Activated CD8-positive, alpha-beta memory T cell treated with anti-CD3 and anti-CD28 coated beads for 24 hours (primary cell): ENCODE data around the gene LCN9.
"Not testable (repeated sequence)": the region's sequence is repeated elsewhere in the genome, so short reads cannot be mapped to it uniquely, and the experiment has no call there.

Source experiments
- DNase-seq: peaks from one replicate; pipeline ENCODE4 v3.0.0-alpha.2; 2020

The LCN9 gene, protein sequence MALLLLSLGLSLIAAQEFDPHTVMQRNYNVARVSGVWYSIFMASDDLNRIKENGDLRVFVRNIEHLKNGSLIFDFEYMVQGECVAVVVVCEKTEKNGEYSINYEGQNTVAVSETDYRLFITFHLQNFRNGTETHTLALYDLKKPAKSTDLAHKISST

DNA sequence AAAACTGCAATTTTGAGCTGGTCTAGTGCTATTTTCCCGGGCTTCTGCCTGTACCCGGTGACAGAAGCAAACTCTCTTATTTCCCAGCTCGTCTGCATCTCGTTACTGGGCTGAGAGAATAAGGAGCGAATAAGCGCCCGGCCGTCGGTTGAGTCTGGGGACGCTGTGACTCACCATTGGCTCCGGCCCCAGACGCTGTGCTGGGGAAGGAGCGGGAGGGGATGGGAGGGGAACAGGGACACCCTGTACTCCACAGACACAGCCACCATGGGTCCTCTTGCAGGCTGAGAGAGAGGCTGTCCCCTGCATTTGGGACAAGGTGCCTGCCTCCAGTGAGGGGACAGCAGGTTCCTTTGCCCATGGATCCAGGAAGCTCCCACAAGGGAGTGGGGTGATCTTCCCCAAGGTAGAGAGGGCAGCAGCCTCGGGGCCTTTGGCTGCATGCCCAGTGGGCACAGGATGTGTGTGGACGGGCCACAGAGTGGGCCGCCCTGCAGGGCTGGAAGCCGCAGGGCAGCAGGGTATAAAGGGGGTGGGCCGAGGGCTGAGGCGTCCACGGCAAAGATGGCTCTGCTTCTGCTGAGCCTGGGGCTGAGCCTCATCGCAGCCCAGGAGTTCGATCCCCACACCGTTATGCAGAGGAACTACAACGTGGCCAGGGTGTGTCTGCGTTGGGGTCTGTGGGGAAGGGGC, at the start of gene LCN9:
Gene LCN9 (plus strand): TSS at position 552 of the 693 bp plus-strand sequence. CDS start 13 bp downstream, at position 565.
- no peak for DNase-seq

DNA sequence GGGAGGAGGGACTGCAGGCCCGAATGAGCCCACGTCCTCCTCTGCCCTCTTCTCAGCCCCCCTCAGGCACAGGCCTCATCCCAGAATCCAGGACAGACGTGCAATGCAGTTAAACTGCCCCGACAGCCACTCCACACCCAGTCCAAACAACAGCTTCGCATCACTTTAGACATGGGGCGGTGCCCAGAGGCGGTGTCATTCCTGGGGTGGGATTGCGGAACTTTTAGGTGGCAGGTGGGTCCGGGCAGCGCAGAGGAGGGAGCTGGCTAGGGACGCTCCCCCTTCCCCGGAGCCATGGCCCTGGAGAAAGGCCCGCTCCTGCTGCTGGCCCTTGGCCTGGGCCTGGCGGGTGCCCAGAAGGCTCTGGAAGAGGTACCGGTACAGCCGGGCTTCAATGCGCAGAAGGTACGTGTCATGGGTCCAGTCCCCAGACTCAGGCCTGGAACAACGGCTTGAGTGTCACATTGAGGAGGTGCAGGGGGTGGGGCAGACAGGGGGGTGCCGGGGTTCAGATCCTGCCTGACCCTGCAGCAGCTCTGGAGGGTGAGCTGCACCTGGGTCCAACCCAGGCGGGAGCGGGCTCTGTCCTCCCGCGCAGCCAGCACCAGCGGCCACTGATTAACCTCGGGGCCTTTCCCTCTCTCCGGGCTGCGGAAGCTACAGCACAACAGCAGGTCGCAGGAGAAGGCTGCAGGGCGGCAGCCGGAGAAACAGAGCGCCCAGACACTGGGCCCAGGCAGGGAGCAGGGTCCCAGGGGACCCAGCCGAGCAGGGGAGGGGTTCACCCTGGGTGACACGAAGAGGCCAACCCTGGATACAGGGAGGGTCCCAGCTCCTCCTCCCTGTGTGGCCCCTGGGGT, 48.9 kb upstream of the LCN9 start:
- DNase-seq = no peak

DNA sequence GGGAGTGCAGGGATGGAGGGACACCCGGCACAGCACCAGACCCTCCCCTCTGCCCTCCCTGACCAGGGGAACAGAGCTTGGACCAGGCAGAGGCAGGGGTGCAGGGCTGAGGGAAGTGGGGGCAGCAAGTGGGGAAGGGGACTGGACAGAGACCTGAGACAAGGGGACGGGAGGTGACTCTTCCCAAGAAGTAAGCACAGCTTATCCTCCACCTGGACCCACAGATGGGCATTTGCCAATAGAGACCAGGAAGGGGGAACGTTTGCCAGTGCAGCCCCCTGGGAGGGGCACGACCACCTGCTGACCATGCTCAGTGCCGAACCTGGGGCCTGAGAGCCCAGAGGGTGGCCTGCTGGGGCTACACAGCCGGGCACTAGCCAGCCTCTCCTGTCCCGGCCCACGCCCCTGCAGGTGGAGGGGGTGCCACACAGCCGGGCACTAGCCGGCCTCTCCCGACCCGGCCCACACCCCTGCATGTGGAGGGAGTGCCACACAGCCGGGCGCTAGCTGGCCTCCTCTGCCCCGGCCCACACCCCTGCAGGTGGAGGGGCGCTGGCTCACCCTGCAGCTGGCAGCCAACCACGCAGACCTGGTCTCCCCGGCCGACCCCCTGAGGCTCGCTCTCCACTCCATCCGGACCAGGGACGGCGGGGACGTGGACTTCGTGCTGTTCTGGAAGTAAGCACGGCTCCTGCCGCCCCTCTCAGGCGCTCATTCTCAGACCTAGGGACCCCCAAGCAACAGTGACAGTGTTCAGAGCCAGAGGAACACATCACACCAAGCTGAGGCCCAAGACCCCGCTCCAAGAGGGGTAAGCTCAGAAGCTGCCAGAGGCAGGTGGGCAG, 48.1 kb upstream of the LCN9 start:
- DNase-seq = no peak

DNA sequence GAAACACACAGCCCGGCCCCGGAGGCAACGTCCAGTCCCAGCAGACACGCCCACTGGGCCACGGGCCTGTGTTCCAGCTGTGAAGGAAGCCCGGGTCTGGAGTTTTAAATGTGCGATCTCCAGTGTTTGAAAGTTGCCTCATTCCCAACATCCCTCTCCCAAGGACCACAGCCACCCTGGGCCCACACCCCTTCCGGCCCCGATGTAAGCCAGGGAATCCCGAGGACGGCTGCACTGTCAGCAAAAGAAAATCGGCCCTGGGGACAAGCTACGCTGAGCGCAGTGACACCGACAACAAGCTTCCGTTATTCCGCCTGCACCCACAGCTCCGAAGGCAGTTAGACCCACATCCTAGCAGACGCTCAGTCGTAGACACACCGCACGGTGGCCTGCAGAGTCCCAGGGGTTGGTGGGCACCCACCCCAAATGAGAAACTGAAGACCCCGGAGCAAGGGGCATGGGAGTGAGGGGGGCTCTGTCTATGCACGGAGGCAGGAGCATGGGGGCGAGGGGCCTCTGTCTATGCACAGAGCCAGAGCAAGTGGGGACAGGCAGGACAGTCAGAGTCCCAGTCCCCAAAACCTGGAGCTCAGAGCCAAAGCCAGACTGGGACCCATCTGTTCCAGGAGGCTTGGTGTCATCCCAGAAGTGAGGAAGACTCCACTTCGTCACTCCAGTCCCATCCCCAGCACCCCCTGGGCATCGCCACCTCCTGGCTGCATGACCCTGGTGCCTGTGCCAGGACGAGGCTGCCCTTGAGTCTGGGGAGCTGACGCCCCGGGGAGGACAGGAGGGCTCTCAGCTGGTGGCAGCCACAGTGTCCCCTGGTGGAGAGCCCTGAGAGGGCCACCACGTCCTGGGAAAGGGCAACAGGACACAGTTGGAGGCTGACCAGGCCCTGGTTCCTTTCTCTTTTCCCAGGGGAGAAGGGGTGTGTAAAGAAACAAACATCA, 47.2 kb upstream of the LCN9 start:
- DNase-seq = no peak

DNA sequence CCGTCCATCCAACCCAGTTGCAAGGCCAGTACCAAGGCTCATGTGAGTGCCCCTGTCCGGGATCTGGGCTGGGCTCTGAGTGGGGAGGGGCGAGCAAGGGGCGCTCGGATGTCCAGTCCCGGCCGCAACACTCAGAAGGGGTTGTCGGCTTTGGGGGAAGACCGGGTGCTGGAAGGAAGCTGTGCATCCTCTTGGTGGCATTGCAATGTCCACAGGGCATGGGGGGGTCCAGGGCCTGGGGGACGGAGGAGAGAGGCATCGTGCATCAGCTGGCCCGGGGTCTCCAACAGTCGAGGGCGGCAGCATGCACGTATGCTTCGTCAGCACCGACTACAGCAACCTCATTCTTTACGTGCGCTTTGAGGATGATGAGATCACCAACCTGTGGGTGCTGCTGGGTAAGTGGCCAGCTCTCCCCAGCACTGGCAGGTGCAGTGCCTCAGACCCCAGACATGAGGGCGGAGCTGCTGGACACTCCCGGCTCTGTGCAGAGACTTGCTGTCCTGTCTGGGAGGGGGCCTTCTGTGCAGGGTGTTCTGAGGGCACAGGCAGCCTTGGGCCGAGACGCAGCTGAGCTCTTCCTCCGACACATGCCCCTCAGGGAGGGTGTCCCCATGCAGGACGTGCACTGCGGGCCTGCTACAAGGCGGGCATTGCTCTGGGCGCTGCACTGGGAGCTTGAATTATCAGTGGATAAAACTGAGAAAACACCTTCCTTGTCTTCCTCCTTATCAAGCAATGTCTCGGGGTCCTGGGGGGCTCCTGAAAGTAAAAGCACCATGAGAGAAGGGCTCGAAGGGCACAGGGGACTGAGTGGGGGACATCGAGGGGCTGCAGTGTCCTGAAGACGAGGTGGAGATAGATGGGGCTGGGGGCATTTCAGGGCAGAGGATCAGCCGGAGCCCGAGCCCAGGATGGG, 46.2 kb upstream of the LCN9 start:
- no peak for DNase-seq

DNA sequence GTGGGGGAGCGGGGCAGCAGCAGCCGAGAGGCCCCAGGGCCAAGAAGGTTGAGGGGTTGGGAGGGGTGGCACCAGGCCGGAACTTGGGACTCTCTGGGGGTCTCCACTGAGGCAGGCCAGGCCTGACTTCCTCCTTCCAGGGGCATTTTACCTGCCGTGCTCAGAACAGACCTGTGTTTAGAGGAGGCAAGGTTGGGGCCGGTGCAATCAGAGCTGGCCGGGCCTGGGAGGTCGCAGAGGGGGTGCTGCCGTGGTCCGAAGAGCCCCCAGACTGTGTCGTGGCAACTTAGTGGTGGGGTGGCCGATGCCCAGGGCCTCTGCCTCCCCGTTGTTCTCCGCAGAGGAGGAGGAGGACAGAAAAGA, 45.6 kb upstream of the LCN9 start:
- no peak for DNase-seq

DNA sequence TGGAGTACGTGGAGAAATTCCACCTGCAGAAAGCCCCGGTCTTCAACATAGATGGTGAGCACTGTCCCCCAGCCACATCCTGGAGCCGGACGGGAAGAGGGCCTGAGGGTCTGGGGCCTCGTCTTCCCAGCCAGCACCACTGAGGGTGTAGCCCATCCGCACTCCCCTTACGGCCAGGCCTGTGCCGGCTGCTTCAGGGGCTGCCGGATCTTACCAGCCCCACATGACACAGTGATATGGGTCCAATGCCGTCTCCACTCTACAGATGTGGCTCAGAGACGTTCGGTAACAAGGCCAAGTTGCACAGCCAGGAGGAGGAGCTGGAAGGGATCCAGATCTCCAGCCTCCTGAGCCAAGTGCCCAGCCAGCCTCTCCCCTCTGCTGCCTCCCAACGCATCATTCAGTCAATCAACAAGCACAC, 45.1 kb upstream of the LCN9 start:
- no peak for DNase-seq

DNA sequence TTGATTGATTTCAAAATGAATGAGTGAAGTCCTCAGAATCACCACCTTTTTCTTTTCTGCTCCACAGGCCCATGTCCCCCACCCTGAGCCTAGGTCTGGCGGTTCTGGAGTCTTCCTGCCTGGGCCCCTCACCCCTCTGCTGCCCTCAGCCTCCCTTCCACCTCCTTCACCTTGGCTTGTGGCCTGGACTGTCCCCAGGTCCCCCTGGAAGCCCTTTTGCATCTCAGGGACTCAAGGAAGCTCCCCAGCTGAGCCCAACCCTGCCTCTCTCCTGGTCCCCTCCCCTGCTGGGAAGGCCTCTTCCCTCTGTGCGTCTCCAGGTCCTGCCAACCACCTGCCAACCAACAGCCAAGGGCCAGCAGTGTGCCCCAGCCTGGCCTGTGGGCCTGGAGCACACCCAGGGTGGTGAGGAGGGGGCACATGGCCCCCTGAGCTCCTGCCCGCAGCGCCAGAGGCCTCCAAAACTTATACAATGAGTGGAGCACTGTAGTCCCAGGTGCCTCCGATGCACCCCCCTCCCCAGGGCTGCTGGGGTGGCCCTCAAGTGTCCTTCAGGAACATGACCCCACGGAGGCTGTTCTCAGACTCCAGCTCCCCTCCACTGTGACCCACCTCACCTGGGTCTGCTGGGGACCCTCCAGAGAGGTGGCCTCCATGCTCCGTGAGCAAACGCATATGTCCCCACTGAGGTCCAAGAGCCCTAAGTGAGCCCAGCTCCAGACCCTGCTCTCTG, 44.1 kb upstream of the LCN9 start:
- no peak for DNase-seq

DNA sequence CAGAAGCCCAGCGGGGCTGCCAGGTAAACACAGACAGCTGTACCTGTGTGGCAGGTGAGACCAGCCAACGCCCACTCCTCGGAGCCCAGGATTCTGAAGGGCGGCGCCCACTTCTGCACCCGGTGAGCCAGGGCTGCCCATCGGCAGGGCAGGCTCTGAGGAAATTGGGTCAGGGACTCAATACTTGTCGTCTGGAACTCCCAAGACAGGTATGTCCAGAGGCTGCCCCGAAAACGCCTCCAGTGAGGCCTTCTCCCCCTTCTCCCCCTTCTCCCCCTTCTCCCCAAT, 43.6 kb upstream of the LCN9 start:
- DNase-seq = no peak

DNA sequence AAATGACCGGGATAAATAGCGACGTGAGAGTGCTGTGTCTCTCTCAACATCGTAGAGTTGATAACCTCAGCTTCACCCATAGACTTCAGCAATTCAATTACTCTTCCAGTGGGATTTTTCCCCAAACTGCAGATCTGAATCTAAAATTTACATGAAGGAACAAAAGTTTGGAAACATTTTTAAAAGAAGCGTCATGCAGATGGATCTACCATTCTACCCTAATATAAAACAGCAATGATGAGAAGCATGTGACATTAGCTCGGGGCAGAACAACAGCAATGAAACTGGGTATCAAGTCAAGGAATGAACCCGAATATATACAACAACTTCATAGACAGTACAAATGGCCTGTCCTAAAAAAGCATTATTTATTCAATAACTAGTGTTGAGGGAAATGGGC, 42.6 kb upstream of the LCN9 start:
- DNase-seq = no peak

DNA sequence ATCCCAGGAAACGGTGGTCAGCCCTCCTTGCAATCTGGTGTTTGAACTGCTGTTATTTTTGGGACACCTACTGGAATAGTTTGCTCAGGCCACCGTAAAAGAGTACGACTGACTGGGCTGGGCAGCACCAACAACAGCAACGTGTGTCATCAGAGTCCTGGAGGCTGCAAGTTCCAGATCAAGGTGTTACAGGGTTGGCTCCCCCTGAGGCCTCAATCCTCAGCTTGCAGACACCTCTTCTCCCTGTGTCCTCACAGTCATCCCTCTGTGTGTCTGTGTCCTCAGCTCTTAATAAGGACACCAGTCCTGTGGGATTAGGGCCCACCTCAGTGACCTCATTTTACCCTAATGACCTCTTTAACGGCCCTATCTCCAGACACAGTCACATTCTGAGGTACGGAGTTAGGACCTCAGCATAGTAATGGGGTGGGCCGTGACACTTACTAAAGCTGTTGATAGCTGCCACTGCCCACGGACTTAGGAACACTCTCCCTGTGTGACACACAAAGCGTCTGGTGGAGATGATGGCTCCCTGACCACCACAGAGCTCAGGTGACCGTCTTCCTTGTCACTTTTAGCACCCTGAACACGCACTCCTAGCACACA, 40.6 kb upstream of the LCN9 start:
- DNase-seq = no peak

DNA sequence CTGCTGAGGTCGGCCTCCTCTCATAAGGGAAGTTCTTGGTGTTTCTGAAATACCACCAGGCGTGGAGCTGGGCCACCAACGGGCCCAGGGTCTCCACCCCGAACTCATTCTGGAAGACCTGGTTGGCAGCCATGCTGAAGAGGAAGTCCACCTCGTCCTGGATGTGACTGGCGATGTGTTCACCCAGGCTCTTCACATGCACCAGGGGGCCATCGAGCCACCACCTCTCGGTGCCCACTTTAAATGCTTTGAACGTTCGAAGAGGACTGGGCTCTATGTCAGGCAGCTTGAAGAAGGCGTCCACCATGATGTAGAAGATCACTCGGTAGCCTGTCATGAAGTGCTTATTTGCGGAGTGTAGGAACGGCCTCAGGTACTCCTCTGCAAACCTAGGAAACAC, 38.8 kb upstream of the LCN9 start:
- DNase-seq = no peak

DNA sequence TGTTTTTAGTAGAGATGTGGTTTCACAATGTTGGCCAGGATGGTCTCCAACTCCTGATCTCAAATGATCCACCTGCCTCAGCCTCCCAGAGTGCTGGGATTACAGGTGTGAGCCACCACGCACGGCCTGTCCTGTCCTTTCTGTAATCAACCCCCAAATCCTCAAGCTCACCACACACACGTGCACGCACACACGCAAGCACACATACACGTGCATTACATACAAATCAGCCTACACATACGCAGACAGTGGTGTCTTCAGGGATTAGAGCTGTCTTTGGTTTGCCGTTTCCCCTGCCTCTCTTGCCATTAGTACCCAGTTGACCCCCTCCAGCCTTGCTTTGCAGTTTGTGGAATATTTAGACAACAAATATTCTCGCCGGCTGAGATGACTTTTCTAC, 30.3 kb upstream of the LCN9 start:
- DNase-seq = no peak

DNA sequence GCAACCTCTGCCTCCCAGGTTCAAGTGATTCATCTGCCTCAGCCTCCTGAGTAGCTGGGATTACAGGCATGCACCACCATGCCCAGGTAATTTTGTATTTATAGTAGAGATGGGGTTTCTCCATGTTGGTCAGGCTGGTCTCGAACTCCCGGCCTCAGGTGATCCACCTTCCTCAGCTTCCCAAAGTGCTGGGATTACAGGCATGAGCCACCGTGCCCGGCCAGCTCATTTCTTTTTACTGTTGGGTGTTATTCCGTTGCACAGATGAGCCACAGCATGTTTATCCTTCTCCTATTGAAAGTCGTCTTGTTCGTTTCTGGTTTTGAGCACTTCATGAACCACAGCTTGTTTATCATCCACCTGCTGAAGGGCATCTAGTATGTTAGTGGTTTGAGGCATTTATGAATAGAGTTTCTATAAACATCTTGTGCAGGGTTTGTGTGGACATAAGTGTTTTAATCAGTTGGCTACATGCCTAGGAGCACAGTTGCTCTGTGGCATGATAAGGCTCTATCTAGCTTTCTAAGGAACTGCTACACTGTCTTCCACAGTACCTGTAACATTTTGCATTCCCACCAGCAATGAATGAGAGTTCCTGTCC, 26.1 kb upstream of the LCN9 start:
- not testable (repeated sequence) for DNase-seq

DNA sequence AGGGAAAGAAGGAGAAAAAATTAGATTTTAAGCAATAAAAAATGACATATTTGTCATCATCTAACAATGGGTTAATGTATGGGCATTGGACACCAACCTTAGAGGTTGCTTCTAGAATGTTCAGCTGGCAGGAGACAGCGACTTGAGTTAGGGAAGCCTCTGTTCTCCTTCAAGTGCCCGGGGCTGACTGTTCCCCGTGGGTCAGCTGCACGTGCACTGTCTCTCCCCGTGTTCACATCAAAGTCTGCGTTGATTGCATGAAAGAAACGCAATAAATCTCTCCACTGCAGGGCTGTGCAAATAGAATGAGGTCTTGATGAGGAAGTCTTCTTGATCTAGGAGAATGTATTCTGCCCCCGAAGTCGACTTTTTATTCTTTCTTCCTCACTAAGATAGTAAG, 23.9 kb upstream of the LCN9 start, which contains the start of gene GLT6D1:
Gene GLT6D1 (minus strand): TSS at position 345 of the 400 bp plus-strand sequence. CDS start 353 bp downstream, outside the sequence.
- DNase-seq = no peak

DNA sequence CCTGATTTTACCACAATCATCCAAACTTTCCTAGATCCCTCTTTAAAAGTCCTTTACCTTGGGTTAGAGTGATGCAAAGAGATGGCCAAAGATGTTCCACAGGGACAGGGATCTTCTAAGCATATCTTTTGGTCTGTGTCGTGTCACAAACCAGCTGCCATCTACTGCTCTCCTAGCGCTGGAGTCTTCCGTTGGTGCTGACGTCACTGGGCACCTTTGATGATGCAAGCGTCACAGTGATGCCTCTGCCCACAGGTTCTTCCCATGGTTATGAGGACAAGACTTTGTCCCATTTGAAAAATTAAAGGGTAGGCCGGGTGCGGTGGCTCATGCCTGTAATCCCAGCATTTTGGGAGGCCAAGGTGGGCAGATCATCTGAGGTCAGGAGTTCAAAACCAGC, 22.1 kb upstream of the LCN9 start:
- no peak for DNase-seq

DNA sequence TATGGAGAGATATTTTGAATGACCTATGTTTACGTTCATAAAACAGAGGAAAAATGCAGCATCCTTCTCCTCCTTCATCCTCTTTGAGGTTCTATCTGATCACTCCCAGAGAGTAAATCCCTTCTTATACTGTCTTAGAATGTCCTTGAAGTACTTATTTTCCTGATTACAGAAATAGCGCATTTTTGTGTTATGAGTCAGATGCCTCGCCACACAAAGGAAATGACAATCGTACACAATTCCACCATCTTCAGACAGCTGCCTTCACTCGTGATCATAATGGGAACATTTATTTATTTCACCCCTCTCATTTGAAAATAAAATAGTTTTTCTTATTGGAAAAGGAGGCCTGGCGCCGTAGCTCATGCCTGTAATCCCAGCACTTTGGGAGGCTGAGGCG, 21.4 kb upstream of the LCN9 start:
- DNase-seq = no peak

DNA sequence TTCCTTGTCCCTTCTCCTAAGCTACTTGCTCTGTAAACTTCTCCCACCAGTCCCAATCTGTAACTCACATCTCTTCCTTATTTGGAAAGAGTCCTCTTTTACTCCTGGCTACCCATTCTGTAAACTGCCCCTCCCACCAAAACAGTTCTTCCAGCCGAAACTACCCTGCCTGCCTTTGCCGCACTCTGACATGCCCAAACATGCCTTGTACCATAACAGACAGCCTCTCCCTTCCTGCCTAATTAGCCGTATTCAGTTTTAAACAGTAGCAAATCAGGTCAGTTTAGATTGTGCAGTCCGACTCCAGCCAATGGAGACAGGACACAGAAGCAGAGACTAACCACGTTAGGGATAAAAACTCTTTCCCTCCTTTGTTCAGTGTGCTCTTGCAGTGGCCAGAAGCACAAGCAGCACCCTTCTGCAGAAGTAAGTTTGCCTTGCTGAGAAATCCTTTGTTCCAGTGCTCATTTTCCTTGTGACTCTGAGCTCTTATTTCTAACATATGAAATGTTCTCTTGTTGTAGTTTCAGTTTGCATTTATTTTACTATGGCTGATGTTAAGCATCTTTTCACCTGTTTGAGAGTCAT, 18.4 kb upstream of the LCN9 start:
- DNase-seq = no peak

DNA sequence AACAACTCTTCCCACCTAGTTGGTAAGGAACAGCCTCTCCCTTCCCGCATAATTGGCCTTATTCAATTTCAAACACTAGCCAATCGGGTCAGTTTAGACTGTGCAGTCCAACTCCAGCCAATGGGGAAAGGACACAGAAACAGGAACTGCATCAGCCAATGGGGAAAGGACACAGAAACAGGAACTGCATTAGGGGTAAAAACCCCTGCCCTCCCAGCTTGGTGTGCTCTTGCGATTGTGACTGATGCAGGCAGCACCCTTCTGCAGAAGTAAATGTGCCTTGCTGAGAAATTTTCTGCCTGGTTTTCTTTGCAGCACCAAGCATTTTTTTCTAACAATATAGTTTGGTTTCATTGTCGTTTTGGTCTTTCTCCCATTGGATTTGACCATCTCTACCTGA, 15.2 kb upstream of the LCN9 start:
- no peak for DNase-seq
